SK-N-SH (cell line): ENCODE results near the gene CATSPERE. TPM values are rescaled to one million over a fixed set of nuclear protein-coding genes. Genes with fewer than 3 reads are reported as not detected.

Experiments
- CTCF ChIA-PET: fragments of 300-600, 350-600 bp; formaldehyde crosslinking; extraction: SDS; loops from one replicate; lab custom pipeline; 2021; lab: Yijun Ruan, JAX
- POLR2A ChIA-PET: fragments of 350-600 bp; sonication (Branson Sonifier 250); formaldehyde crosslinking; extraction: SDS; loops from one replicate; lab custom pipeline; 2020; ENCODE audit warnings: antibody characterized with exemption, inconsistent platforms; lab: Yijun Ruan, JAX
- DNase-seq: peaks from one replicate; pipeline ENCODE4 v3.0.0; 2012
- H2AFZ ChIP-seq: fragments of 200-600 bp; sonication (generic); 2 replicates; pipeline ENCODE4 v1.8.1; 2016; ENCODE audit warnings: antibody characterized with exemption, mild to moderate bottlenecking, low read depth
- H3F3A ChIP-seq: fragments of 200-600 bp; sonication (generic); replicated peaks from 2 replicates; pipeline ENCODE3; 2016; ENCODE audit warnings: antibody characterized with exemption, mild to moderate bottlenecking; ENCODE audit not compliant: insufficient read depth
- H3K27ac ChIP-seq, 2 experiments: fragments of 200-500 bp in 1 of 2; fragments of 200-600 bp in 1 of 2; sonication (Bioruptor generic) in 1 of 2; sonication (generic), shearing (Covaris generic) in 1 of 2; 2 replicates each; pipeline versions ENCODE4 v1.5.1 to v1.6.1; 2014 to 2016; ENCODE audit warnings: low read depth in 2 of 2, inconsistent platforms in 1 of 2, low read length in 1 of 2, mild to moderate bottlenecking in 1 of 2, mixed read lengths in 1 of 2
- H3K27me3 ChIP-seq: fragments of 200-600 bp; sonication (generic), shearing (Covaris generic); 2 replicates; pipeline ENCODE4 v1.6.1; 2016; ENCODE audit warnings: mixed run types; ENCODE audit not compliant: insufficient read depth
- H3K36me3 ChIP-seq, 2 experiments: fragments of 200-500 bp in 1 of 2; fragments of 200-600 bp in 1 of 2; sonication (Bioruptor generic) in 1 of 2; sonication (generic) in 1 of 2; replicated peaks in 1 of 2; 2 replicates each; pipeline versions ENCODE3 to v1.5.1; 2014 to 2016; ENCODE audit warnings: low read length in 1 of 2, mild to moderate bottlenecking in 1 of 2; ENCODE audit not compliant: insufficient read depth in 2 of 2, control insufficient read depth in 1 of 2
- H3K4me1 ChIP-seq, 2 experiments: fragments of 200-500 bp in 1 of 2; fragments of 200-600 bp in 1 of 2; sonication (Bioruptor generic) in 1 of 2; sonication (generic), shearing (Covaris generic) in 1 of 2; 2 replicates each; pipeline versions ENCODE4 v1.5.1 to v1.6.1; 2014 to 2016; ENCODE audit warnings: low read depth in 1 of 2, low read length in 1 of 2, mixed run types in 1 of 2; ENCODE audit not compliant: insufficient read depth in 2 of 2, control insufficient read depth in 1 of 2
- H3K4me2 ChIP-seq: fragments of 200-600 bp; sonication (generic), shearing (Covaris generic); 2 replicates; pipeline ENCODE4 v1.6.1; 2017; ENCODE audit warnings: mixed run types
- H3K4me3 ChIP-seq, 2 experiments: fragments of 200-500 bp in 1 of 2; fragments of 200-600 bp in 1 of 2; sonication (Bioruptor generic) in 1 of 2; sonication (generic), shearing (Covaris generic) in 1 of 2; 2 replicates each; pipeline versions ENCODE4 v1.5.1 to v1.8.1; 2014 to 2016; ENCODE audit warnings: low read depth in 2 of 2, inconsistent platforms in 1 of 2, low read length in 1 of 2, mild to moderate bottlenecking in 1 of 2, mixed read lengths in 1 of 2, moderate library complexity in 1 of 2
- H3K79me2 ChIP-seq: fragments of 200-600 bp; sonication (generic); 2 replicates; pipeline ENCODE4 v1.8.1; 2017; ENCODE audit warnings: mild to moderate bottlenecking; ENCODE audit not compliant: insufficient read depth
- H3K9ac ChIP-seq: fragments of 200-600 bp; sonication (generic); 2 replicates; pipeline ENCODE4 v1.6.1; 2017; ENCODE audit warnings: mixed run types
- H3K9me2 ChIP-seq: fragments of 200-600 bp; sonication (generic); 2 replicates; pipeline ENCODE4 v1.6.1; 2017; ENCODE audit warnings: mixed run types
- H3K9me3 ChIP-seq: fragments of 200-600 bp; sonication (generic); 2 replicates; pipeline ENCODE4 v1.6.1; 2017; ENCODE audit warnings: mixed run types, mild to moderate bottlenecking, moderate library complexity
- H4K20me1 ChIP-seq: fragments of 200-600 bp; sonication (generic); 2 replicates; pipeline ENCODE4 v1.6.1; 2017; ENCODE audit warnings: mild to moderate bottlenecking, mixed run types; ENCODE audit not compliant: insufficient read depth
- EZH2phosphoT487 ChIP-seq: fragments of 200-600 bp; sonication (generic); IDR thresholded peaks from 2 replicates; pipeline ENCODE4 v1.6.1; 2017; ENCODE audit warnings: low read depth, mixed run types, mild to moderate bottlenecking, antibody characterized with exemption, moderate library complexity, borderline replicate concordance
- FOSL2 ChIP-seq: IDR thresholded peaks from 2 replicates; pipeline ENCODE4 v1.4.0; 2012; ENCODE audit warnings: low read depth, mild to moderate bottlenecking, moderate library complexity, borderline replicate concordance
- FOXJ3 ChIP-seq: sonication (generic); formaldehyde crosslinking; IDR thresholded peaks from 2 replicates; pipeline ENCODE4 v1.5.1; 2020; ENCODE audit warnings: mild to moderate bottlenecking, missing genetic modification reagents
- GABPA ChIP-seq: IDR thresholded peaks from 2 replicates; pipeline ENCODE4 v1.4.0; 2012; ENCODE audit warnings: low read depth, mild to moderate bottlenecking
- GATA2 ChIP-seq: sonication (generic); formaldehyde crosslinking; IDR thresholded peaks from 2 replicates; pipeline ENCODE4 v1.5.0; 2020; ENCODE audit warnings: mild to moderate bottlenecking, missing genetic modification reagents
- IRF3 ChIP-seq: fragments of 150-350 bp; IDR thresholded peaks from 2 replicates; pipeline ENCODE4 v1.6.1; 2016; ENCODE audit warnings: mild to moderate bottlenecking, low read depth, low read length
- JUND ChIP-seq: IDR thresholded peaks from 2 replicates; pipeline ENCODE4 v1.4.0; 2012
- MAX ChIP-seq: IDR thresholded peaks from 2 replicates; pipeline ENCODE4 v1.4.0; 2012; ENCODE audit warnings: low read depth
- MXI1 ChIP-seq: IDR thresholded peaks from 2 replicates; pipeline ENCODE4 v1.6.1; 2012; ENCODE audit warnings: mild to moderate bottlenecking, low read depth, low read length, improper control_type of control experiment
- NFIC ChIP-seq: IDR thresholded peaks from 2 replicates; pipeline ENCODE4 v1.4.0; 2012; ENCODE audit warnings: borderline replicate concordance
- NRF1 ChIP-seq: IDR thresholded peaks from 2 replicates; pipeline ENCODE4 v1.6.1; 2012; ENCODE audit warnings: low read depth, mild to moderate bottlenecking, low read length
- POLR2AphosphoS5 ChIP-seq: IDR thresholded peaks from 2 replicates; pipeline ENCODE4 v1.6.1; 2012; ENCODE audit warnings: low read depth, low read length
- RAD21 ChIP-seq: IDR thresholded peaks from 2 replicates; pipeline ENCODE4 v1.6.1; 2012; ENCODE audit warnings: mild to moderate bottlenecking, low read length
- SMC3 ChIP-seq: IDR thresholded peaks from 2 replicates; pipeline ENCODE4 v1.6.1; 2012; ENCODE audit warnings: low read depth, low read length, improper control_type of control experiment
- TCF12 ChIP-seq: IDR thresholded peaks from 2 replicates; pipeline ENCODE4 v1.4.0; 2012
- USF2 ChIP-seq: fragments of 150-350 bp; IDR thresholded peaks from 2 replicates; pipeline ENCODE4 v1.6.1; 2017; ENCODE audit warnings: antibody characterized with exemption, low read length, low read depth, borderline replicate concordance
- YY1 ChIP-seq: IDR thresholded peaks from 2 replicates; pipeline ENCODE4 v1.4.0; 2012; ENCODE audit warnings: low read depth, mild to moderate bottlenecking
- WGBS: methylation state at CpG from one replicate; pipeline ENCODE4 v1.1.6; 2017; ENCODE audit warnings: low lambda C conversion rate; 5-methylcytosine and 5-hydroxymethylcytosine counted together
- polyA plus RNA-seq, 3 experiments: library from polyadenylated mRNA; depleted of rRNA; stranded (reverse); fragments of >200 nt; gene quantifications; 2 replicates each; pipeline ENCODE4 v1.2.3, GENCODE V29; 2012
- TF ChIP-seq, protein P1 (sequence below): fragments of 200-600 bp; sonication (generic); IDR thresholded peaks from 2 replicates; pipeline ENCODE4 v1.6.1; 2017; ENCODE audit warnings: antibody characterized with exemption, mild to moderate bottlenecking, moderate library complexity

Gene CATSPERE
- polyA plus RNA-seq, 1 of the 3 experiments (the other 2 are of a cell fraction), result 0.30 TPM

GRCh38 chr1:244601336-244601735 is 140.3 kb downstream of the CATSPERE start:
- POLR2A ChIA-PET, result no interaction called here

DNA sequence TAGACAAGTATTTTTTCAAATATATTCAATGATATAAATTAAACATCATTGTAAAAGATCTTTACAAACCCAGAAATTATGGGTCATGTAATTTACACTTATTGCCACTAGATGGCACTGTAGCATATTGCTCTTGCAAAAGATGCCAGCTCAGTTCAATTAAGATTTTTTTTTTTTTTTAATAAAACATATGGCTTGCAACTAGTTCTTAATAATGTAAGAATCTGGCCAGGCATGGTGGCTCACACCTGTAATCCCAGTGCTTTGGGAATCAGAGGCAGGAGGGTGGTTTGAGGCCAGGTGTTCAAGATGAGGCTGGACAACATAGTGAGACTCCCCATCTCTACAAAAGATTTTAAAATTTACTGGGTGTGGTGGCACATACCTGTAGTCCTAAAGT is 142.4 kb downstream of the CATSPERE start:
- no peak overlapping the region for H2AFZ ChIP-seq
- no peaks in the 10 kb centered on the region for H3K9me2 ChIP-seq
- CTCF ChIA-PET, result interaction anchor here (0.6 to 5.5 kb wide), 41 partner anchors 9 to 485 kb away, joined by 3 to 127 read pairs (median 4); partner anchors contain the start of gene HNRNPU
- H3K4me2 ChIP-seq, result no peak overlapping the region
- no peaks in the 10 kb centered on the region for H3K9me3 ChIP-seq
- TF ChIP-seq IRF3 (no peak), SMC3 (peak; percentile 68), RAD21 (peak; percentile 88)
- TF ChIP-seq, protein P1, sequence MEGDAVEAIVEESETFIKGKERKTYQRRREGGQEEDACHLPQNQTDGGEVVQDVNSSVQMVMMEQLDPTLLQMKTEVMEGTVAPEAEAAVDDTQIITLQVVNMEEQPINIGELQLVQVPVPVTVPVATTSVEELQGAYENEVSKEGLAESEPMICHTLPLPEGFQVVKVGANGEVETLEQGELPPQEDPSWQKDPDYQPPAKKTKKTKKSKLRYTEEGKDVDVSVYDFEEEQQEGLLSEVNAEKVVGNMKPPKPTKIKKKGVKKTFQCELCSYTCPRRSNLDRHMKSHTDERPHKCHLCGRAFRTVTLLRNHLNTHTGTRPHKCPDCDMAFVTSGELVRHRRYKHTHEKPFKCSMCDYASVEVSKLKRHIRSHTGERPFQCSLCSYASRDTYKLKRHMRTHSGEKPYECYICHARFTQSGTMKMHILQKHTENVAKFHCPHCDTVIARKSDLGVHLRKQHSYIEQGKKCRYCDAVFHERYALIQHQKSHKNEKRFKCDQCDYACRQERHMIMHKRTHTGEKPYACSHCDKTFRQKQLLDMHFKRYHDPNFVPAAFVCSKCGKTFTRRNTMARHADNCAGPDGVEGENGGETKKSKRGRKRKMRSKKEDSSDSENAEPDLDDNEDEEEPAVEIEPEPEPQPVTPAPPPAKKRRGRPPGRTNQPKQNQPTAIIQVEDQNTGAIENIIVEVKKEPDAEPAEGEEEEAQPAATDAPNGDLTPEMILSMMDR, result peak; percentile 88
- no peak overlapping the region for H3K4me3 ChIP-seq
- DNase-seq, result peak; percentile 43
- peaks cover 0 to 4% of the 10 kb centered on the region in 2 experiments; a peak in 1 of 4 replicates for H3K4me1 ChIP-seq
- peaks cover 6% of the 10 kb centered on the region for H3F3A ChIP-seq
- no peaks in the 10 kb centered on the region for H3K27me3 ChIP-seq
- POLR2A ChIA-PET, result interaction anchor here (0.5 to 1.0 kb wide), 4 partner anchors 13 to 232 kb away, joined by 3 to 5 read pairs (median 4); no protein-coding TSS in a partner anchor
- H3K79me2 ChIP-seq, result no peaks in the 10 kb centered on the region
- no peaks in the 10 kb centered on the region for H4K20me1 ChIP-seq
- no peaks in the 10 kb centered on the region for H3K36me3 ChIP-seq
- no peak overlapping the region for H3K9ac ChIP-seq
- no peak overlapping the region for H3K27ac ChIP-seq

More at GRCh38 chr1:244601336-244601735, 140.3 kb downstream of the CATSPERE start:
- Histone ChIP-seq H3K4me2 (no peak overlapping the region), H4K20me1 (no peaks in the 10 kb centered on the region), H3F3A (peaks cover 6% of the 10 kb centered on the region), H3K4me3 (no peak overlapping the region), H3K36me3 (no peaks in the 10 kb centered on the region), H3K9me3 (no peaks in the 10 kb centered on the region), H2AFZ (no peak overlapping the region), H3K27me3 (no peaks in the 10 kb centered on the region), H3K9me2 (no peaks in the 10 kb centered on the region), H3K9ac (no peak overlapping the region), H3K4me1 (peaks cover 0 to 4% of the 10 kb centered on the region in 2 experiments; a peak in 1 of 4 replicates), H3K79me2 (no peaks in the 10 kb centered on the region), H3K27ac (no peak overlapping the region)
- WGBS, result 93% methylated on average over 8 of the region's 8 CpGs
- CTCF ChIA-PET, result interaction anchor here (5.5 kb wide), 1 partner anchor 196 kb away, joined by 127 read pairs; no protein-coding TSS in a partner anchor
- TF ChIP-seq FOSL2 (no peak), NRF1 (no peak), POLR2AphosphoS5 (no peak), GATA2 (CRISPR knock-in tag) (no peak), GABPA (no peak), FOXJ3 (no peak), RAD21 (no peak), EZH2phosphoT487 (no peak), USF2 (no peak), JUND (no peak), YY1 (no peak), MAX (no peak), MXI1 (no peak), SMC3 (no peak), NFIC (no peak), TCF12 (no peak)
- TF ChIP-seq, protein P1, result no peak
- no peak for DNase-seq
